ENCODE results near the gene INHBE.

DNA sequence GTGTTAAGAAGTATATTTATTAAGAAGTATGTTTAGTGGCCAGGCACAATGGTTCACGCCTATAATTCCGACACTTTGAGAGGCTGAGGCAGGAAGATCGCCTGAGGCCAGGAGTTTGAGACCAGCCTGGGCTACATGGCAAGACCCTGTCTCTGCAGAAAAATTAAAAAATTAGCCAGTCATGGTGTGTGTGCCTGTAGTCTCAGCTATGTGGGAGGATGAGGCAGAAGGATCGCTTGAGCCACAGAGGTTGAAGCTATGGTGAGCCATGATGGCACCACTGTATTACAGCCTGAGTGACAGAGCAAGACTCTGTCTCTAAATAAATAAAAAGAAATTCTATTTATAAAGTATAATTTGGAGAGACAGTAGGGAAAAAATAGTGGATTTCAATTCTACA lies 44.6 kb upstream of the INHBE start:
- TF ChIP-seq, protein P1, sequence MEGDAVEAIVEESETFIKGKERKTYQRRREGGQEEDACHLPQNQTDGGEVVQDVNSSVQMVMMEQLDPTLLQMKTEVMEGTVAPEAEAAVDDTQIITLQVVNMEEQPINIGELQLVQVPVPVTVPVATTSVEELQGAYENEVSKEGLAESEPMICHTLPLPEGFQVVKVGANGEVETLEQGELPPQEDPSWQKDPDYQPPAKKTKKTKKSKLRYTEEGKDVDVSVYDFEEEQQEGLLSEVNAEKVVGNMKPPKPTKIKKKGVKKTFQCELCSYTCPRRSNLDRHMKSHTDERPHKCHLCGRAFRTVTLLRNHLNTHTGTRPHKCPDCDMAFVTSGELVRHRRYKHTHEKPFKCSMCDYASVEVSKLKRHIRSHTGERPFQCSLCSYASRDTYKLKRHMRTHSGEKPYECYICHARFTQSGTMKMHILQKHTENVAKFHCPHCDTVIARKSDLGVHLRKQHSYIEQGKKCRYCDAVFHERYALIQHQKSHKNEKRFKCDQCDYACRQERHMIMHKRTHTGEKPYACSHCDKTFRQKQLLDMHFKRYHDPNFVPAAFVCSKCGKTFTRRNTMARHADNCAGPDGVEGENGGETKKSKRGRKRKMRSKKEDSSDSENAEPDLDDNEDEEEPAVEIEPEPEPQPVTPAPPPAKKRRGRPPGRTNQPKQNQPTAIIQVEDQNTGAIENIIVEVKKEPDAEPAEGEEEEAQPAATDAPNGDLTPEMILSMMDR (IDR thresholded peaks at IDR 0.05): no peak
- TF ChIP-seq POLR2A (IDR thresholded peaks at IDR 0.05; ENCODE audit: low read depth) (no peak), EP300 (IDR thresholded peaks at IDR 0.05) (no peak), POLR2AphosphoS5 (IDR thresholded peaks at IDR 0.05) (no peak)

All from esophagus muscularis mucosa (tissue), 4 donors.